ENCODE measurements around the gene CIDEC.
A peak's percentile ranks its signal among the peaks of the same experiment; 100 is the strongest.

Gene CIDEC

GRCh38 chr3:9843715-9844438 lies 36.2 kb downstream of the CIDEC start, which contains the start of gene RPUSD3:
Gene RPUSD3, minus strand, starts transcription at chr3:9844008. Its CDS starts 18 bp downstream, at chr3:9843990.
- DNase-seq: peak; percentile 68

GRCh38 chr3:9841015-9841414 lies 39.0 kb downstream of the CIDEC start:
- no peak for DNase-seq

- no peak for DNase-seq
These were observed 41.2 kb downstream of the CIDEC start for GRCh38 chr3:9838856-9839255.

- DNase-seq: no peak
These were observed 42.1 kb downstream of the CIDEC start for GRCh38 chr3:9837701-9838582.

- no peak for DNase-seq
These were observed 45.3 kb downstream of the CIDEC start for GRCh38 chr3:9834520-9835380.

- DNase-seq: no peak
These were observed 47.0 kb downstream of the CIDEC start for GRCh38 chr3:9833078-9833477.

- DNase-seq: no peak
These were observed 48.8 kb downstream of the CIDEC start for GRCh38 chr3:9831253-9831652.

GRCh38 chr3:9828801-9829755 lies 51.0 kb downstream of the CIDEC start:
- no peak for DNase-seq

- DNase-seq: no peak
These were observed 53.1 kb downstream of the CIDEC start for GRCh38 chr3:9826815-9827573.

- no peak for DNase-seq
These were observed 54.5 kb downstream of the CIDEC start for GRCh38 chr3:9825451-9826040.

- DNase-seq: no peak
These were observed 59.1 kb downstream of the CIDEC start for GRCh38 chr3:9820946-9821345.

- no peak for DNase-seq
These were observed 59.5 kb downstream of the CIDEC start for GRCh38 chr3:9820543-9820942.

GRCh38 chr3:9818666-9819335 lies 61.3 kb downstream of the CIDEC start:
- DNase-seq: no peak

GRCh38 chr3:9817436-9817835 lies 62.6 kb downstream of the CIDEC start:
- DNase-seq: no peak
